Measurements from ENCODE around the gene KCNH4. TPM values are rescaled to one million over a fixed set of nuclear protein-coding genes. Genes with fewer than 3 reads are reported as not detected.
A peak's percentile ranks its signal among the peaks of the same experiment; 100 is the strongest.

The KCNH4 gene
- total and polyA plus RNA-seq, 2 of the 13 experiments (the other 11 are each of a cell fraction or from before 2014, with no cell fraction given) = 0.01 to 0.09 TPM

DNA sequence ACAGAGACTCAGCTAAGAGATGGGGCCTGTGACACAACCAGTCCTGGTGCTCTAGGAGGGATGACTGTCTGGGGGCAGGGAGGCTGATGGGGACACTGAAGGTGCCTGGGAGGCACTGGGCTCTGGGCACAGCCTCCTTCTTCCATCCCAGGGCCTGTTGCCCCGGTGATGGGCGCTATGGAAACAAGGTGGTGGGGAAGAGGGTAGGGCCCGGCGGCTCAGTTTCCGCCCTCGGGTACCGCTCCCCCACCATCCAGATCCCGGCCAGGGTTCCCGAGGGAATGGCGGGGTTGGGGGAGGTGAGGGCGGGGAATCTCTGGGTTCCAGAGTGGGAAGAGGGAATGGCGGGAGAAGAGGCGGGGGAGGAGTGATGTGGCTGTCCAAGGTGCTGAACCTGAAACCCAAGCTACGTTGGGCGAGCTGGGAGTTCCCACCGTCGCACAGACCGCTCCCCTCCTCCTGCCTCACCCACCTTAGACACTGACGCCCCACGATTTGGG, 981 bp downstream of the KCNH4 start (continued):
- TF ChIP-seq, protein P1, sequence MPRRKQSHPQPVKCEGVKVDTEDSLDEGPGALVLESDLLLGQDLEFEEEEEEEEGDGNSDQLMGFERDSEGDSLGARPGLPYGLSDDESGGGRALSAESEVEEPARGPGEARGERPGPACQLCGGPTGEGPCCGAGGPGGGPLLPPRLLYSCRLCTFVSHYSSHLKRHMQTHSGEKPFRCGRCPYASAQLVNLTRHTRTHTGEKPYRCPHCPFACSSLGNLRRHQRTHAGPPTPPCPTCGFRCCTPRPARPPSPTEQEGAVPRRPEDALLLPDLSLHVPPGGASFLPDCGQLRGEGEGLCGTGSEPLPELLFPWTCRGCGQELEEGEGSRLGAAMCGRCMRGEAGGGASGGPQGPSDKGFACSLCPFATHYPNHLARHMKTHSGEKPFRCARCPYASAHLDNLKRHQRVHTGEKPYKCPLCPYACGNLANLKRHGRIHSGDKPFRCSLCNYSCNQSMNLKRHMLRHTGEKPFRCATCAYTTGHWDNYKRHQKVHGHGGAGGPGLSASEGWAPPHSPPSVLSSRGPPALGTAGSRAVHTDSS (CRISPR knock-in tag; conservative IDR thresholded peaks at IDR 0.05) = no peak
- TF ChIP-seq, protein P2, sequence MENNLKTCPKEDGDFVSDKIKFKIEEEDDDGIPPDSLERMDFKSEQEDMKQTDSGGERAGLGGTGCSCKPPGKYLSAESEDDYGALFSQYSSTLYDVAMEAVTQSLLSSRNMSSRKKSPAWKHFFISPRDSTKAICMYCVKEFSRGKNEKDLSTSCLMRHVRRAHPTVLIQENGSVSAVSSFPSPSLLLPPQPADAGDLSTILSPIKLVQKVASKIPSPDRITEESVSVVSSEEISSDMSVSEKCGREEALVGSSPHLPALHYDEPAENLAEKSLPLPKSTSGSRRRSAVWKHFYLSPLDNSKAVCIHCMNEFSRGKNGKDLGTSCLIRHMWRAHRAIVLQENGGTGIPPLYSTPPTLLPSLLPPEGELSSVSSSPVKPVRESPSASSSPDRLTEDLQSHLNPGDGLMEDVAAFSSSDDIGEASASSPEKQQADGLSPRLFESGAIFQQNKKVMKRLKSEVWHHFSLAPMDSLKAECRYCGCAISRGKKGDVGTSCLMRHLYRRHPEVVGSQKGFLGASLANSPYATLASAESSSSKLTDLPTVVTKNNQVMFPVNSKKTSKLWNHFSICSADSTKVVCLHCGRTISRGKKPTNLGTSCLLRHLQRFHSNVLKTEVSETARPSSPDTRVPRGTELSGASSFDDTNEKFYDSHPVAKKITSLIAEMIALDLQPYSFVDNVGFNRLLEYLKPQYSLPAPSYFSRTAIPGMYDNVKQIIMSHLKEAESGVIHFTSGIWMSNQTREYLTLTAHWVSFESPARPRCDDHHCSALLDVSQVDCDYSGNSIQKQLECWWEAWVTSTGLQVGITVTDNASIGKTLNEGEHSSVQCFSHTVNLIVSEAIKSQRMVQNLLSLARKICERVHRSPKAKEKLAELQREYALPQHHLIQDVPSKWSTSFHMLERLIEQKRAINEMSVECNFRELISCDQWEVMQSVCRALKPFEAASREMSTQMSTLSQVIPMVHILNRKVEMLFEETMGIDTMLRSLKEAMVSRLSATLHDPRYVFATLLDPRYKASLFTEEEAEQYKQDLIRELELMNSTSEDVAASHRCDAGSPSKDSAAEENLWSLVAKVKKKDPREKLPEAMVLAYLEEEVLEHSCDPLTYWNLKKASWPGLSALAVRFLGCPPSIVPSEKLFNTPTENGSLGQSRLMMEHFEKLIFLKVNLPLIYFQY (CRISPR knock-in tag; IDR thresholded peaks at IDR 0.05; ENCODE audit: borderline replicate concordance) = peak; percentile 92
- TF ChIP-seq ZNF44 (CRISPR knock-in tag; IDR thresholded peaks at IDR 0.05) (peak; percentile 62; the same call in 1 of the 2 replicates), ZNF335 (CRISPR knock-in tag; IDR thresholded peaks at IDR 0.05) (peak; percentile 91), ZNF761 (CRISPR knock-in tag; conservative IDR thresholded peaks at IDR 0.05) (peak; percentile 67; the same call in 1 of the 2 replicates), FOXA1 (IDR thresholded peaks at IDR 0.05) (no peak), FOXA1 (CRISPR knock-in tag; IDR thresholded peaks at IDR 0.05) (no peak), TEAD2 (CRISPR knock-in tag; IDR thresholded peaks at IDR 0.05) (peak; percentile 98), NKX3-1 (CRISPR knock-in tag; IDR thresholded peaks at IDR 0.05) (peak; percentile 94), RBAK (CRISPR knock-in tag; IDR thresholded peaks at IDR 0.05) (0 out of 2 replicates have a peak, but pooled peaks have one; percentile 48), HOXA3 (CRISPR knock-in tag; IDR thresholded peaks at IDR 0.05) (peak; percentile 79), KDM4B (CRISPR knock-in tag; IDR thresholded peaks at IDR 0.05) (peak; percentile 92), SRSF4 (IDR thresholded peaks at IDR 0.05; ENCODE audit: low read depth, low read length, poor library complexity, severe bottlenecking) (no peak)
- TF ChIP-seq, protein P3, sequence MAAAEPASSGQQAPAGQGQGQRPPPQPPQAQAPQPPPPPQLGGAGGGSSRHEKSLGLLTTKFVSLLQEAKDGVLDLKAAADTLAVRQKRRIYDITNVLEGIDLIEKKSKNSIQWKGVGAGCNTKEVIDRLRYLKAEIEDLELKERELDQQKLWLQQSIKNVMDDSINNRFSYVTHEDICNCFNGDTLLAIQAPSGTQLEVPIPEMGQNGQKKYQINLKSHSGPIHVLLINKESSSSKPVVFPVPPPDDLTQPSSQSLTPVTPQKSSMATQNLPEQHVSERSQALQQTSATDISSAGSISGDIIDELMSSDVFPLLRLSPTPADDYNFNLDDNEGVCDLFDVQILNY (CRISPR knock-in tag; conservative IDR thresholded peaks at IDR 0.05) = peak; percentile 91
- TF ChIP-seq, protein P4, sequence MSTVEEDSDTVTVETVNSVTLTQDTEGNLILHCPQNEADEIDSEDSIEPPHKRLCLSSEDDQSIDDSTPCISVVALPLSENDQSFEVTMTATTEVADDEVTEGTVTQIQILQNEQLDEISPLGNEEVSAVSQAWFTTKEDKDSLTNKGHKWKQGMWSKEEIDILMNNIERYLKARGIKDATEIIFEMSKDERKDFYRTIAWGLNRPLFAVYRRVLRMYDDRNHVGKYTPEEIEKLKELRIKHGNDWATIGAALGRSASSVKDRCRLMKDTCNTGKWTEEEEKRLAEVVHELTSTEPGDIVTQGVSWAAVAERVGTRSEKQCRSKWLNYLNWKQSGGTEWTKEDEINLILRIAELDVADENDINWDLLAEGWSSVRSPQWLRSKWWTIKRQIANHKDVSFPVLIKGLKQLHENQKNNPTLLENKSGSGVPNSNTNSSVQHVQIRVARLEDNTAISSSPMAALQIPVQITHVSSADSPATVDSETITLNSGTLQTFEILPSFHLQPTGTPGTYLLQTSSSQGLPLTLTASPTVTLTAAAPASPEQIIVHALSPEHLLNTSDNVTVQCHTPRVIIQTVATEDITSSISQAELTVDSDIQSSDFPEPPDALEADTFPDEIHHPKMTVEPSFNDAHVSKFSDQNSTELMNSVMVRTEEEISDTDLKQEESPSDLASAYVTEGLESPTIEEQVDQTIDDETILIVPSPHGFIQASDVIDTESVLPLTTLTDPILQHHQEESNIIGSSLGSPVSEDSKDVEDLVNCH (CRISPR knock-in tag; IDR thresholded peaks at IDR 0.05) = no peak
- TF ChIP-seq, protein P5, sequence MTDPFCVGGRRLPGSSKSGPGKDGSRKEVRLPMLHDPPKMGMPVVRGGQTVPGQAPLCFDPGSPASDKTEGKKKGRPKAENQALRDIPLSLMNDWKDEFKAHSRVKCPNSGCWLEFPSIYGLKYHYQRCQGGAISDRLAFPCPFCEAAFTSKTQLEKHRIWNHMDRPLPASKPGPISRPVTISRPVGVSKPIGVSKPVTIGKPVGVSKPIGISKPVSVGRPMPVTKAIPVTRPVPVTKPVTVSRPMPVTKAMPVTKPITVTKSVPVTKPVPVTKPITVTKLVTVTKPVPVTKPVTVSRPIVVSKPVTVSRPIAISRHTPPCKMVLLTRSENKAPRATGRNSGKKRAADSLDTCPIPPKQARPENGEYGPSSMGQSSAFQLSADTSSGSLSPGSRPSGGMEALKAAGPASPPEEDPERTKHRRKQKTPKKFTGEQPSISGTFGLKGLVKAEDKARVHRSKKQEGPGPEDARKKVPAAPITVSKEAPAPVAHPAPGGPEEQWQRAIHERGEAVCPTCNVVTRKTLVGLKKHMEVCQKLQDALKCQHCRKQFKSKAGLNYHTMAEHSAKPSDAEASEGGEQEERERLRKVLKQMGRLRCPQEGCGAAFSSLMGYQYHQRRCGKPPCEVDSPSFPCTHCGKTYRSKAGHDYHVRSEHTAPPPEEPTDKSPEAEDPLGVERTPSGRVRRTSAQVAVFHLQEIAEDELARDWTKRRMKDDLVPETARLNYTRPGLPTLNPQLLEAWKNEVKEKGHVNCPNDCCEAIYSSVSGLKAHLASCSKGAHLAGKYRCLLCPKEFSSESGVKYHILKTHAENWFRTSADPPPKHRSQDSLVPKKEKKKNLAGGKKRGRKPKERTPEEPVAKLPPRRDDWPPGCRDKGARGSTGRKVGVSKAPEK (CRISPR knock-in tag; IDR thresholded peaks at IDR 0.05; ENCODE audit: borderline replicate concordance) = no peak
- TF ChIP-seq, protein P6, sequence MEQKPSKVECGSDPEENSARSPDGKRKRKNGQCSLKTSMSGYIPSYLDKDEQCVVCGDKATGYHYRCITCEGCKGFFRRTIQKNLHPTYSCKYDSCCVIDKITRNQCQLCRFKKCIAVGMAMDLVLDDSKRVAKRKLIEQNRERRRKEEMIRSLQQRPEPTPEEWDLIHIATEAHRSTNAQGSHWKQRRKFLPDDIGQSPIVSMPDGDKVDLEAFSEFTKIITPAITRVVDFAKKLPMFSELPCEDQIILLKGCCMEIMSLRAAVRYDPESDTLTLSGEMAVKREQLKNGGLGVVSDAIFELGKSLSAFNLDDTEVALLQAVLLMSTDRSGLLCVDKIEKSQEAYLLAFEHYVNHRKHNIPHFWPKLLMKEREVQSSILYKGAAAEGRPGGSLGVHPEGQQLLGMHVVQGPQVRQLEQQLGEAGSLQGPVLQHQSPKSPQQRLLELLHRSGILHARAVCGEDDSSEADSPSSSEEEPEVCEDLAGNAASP (CRISPR knock-in tag; IDR thresholded peaks at IDR 0.05; ENCODE audit: borderline replicate concordance) = peak; percentile 86

Data from HepG2 (cell line).